Measurements from ENCODE around the gene FHL2.

DNA sequence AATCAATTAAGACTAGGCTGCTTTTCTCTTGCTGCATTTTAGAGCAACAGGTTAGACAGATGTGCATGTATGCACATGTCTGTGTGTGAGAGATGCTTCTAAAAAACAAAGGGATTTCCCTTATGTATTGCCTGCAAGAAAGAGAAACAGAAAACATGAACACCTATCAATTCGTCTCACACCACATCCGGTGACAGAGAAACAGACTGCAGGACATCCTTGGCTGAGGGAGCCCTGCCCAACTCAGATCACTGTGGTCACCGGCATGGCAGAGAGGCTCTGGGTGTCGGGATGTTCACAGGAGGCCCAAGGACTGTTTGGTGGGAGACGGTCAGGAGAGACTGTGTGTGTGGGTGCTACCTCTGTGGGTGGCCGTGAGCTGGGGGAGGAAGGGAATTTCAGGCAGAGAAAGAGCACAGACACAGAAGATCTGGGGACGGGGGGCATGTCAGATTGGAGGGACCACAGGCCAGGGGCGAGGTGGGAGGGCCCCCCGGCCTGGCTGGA, 24.9 kb downstream of the FHL2 start:
- TF ChIP-seq POLR2A (IDR thresholded peaks at IDR 0.05; ENCODE audit: low read length) (no peak), GATA1 (IDR thresholded peaks at IDR 0.05; ENCODE audit: low read depth, low read length) (no peak)

Measured in erythroblast (primary cell).